Activated B cell treated with CpG ODN at 0.5 μM for 24 hours (primary cell): Measurements from ENCODE around the gene PTPRZ1. TPM values are rescaled to one million over a fixed set of nuclear protein-coding genes. Genes with fewer than 3 reads are reported as not detected.

ENCODE experiments used
- ATAC-seq: fragments of 200-7000 bp; cut with Tn5 transposase; one replicate; pipeline ENCODE4 v1.10.0; 2021; ENCODE audit warnings: low read depth, mild to moderate bottlenecking, moderate library complexity
- CTCF ChIA-PET: fragments of 350-600 bp; sonication (Branson Sonifier 250); formaldehyde crosslinking; loops from one replicate; lab custom pipeline; 2021; ENCODE audit warnings: antibody characterized with exemption; lab: Charles Lee
- POLR2A ChIA-PET: fragments of 350-600 bp; sonication (Branson Sonifier 250); formaldehyde crosslinking; loops from one replicate; lab custom pipeline; 2021; ENCODE audit warnings: antibody characterized with exemption; lab: Charles Lee
- DNase-seq: peaks from one replicate; pipeline ENCODE4 v3.0.0; 2022
- H3K27ac Mint-ChIP-seq: one replicate; pipeline ENCODE4 v1.8.0; 2020; ENCODE audit warnings: mixed read lengths
- H3K27me3 Mint-ChIP-seq: one replicate; pipeline ENCODE4 v1.8.0; 2021; ENCODE audit warnings: mixed read lengths
- H3K36me3 Mint-ChIP-seq: one replicate; pipeline ENCODE4 v1.8.0; 2021; ENCODE audit warnings: low read depth, mixed read lengths
- H3K4me1 Mint-ChIP-seq: one replicate; pipeline ENCODE4 v1.8.0; 2021; ENCODE audit warnings: mixed read lengths
- H3K4me3 Mint-ChIP-seq: one replicate; pipeline ENCODE4 v1.8.0; 2020; ENCODE audit warnings: mild to moderate bottlenecking, mixed read lengths
- H3K9me3 Mint-ChIP-seq: one replicate; pipeline ENCODE4 v1.8.0; 2020; ENCODE audit warnings: mixed read lengths
- intact Hi-C: fragments of 100-400 bp; cut with micrococcal nuclease; formaldehyde crosslinking; loops from one replicate; pipeline ENCODE4 v1.15.1; 2024
- total RNA-seq: library from RNA; stranded (reverse); gene quantifications from 2 replicates; pipeline ENCODE4 v1.2.3, GENCODE V29; 2022
- TF ChIP-seq, protein P1 (sequence below): fragments of 200-600 bp; IDR thresholded peaks from one replicate; pipeline ENCODE4 v1.8.0; 2022; ENCODE audit warnings: antibody characterized with exemption, mild to moderate bottlenecking

PTPRZ1 gene
- total RNA-seq, 1 donor from 2014 or later, result not detected

GRCh38 chr7:121882731-121883130 is 9.8 kb downstream of the PTPRZ1 start:
- H3K4me3 Mint-ChIP-seq, result no peak overlapping the region
- ChIA-PET CTCF (no interaction called here), POLR2A (no interaction called here)
- no peaks in the 10 kb centered on the region for H3K4me1 Mint-ChIP-seq
- no peaks in the 10 kb centered on the region for H3K36me3 Mint-ChIP-seq
- peaks cover 12% of the 10 kb centered on the region for H3K27me3 Mint-ChIP-seq
- no peak for ATAC-seq
- DNase-seq, result no peak
- intact Hi-C loops, result no loop called here
- H3K9me3 Mint-ChIP-seq, result no peaks in the 10 kb centered on the region
- H3K27ac Mint-ChIP-seq, result no peak overlapping the region
- TF ChIP-seq, protein P1, sequence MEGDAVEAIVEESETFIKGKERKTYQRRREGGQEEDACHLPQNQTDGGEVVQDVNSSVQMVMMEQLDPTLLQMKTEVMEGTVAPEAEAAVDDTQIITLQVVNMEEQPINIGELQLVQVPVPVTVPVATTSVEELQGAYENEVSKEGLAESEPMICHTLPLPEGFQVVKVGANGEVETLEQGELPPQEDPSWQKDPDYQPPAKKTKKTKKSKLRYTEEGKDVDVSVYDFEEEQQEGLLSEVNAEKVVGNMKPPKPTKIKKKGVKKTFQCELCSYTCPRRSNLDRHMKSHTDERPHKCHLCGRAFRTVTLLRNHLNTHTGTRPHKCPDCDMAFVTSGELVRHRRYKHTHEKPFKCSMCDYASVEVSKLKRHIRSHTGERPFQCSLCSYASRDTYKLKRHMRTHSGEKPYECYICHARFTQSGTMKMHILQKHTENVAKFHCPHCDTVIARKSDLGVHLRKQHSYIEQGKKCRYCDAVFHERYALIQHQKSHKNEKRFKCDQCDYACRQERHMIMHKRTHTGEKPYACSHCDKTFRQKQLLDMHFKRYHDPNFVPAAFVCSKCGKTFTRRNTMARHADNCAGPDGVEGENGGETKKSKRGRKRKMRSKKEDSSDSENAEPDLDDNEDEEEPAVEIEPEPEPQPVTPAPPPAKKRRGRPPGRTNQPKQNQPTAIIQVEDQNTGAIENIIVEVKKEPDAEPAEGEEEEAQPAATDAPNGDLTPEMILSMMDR, result no peak

DNA sequence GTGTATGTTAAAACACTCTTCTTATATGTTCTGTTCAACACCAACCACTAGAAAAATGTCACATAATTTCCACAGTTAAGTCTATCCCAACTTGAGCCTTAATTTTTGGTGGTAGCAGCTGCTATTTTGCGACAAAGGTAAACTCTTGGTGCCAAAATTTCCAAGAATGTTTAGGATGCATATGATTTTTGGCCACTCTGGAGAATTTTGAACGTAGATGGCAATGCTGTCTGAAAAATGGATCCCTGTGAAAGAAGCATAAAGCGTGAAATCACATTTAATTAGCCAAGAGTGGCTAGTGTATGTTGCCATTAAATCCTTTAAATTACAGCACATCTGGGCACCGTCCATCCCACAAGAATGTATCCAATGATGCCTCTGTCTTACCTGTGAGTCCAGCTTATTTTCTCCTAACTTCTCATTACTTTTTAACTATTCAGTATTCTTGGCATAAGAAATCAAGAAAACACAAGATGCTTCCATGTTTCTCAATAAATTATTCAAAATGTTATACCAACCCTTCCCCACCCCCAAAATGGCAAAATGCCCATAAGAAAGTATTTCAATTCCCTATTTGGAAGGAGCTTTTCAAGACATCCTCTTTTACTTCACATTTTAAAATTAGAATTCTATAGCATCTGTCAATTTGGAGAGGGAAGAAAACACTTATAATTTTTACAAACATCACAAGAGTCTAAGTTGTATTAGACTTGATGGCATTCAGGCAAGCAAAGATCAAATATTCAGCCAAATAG is 12.4 kb downstream of the PTPRZ1 start:
- no peaks in the 10 kb centered on the region for H3K4me1 Mint-ChIP-seq
- DNase-seq (no peak), ATAC-seq (no peak)
- no peaks in the 10 kb centered on the region for H3K9me3 Mint-ChIP-seq
- no peak overlapping the region for H3K4me3 Mint-ChIP-seq
- no peaks in the 10 kb centered on the region for H3K36me3 Mint-ChIP-seq
- ChIA-PET CTCF (no interaction called here), POLR2A (no interaction called here)
- intact Hi-C loops, result no loop called here
- TF ChIP-seq, protein P1, result no peak
- peaks cover 4% of the 10 kb centered on the region for H3K27me3 Mint-ChIP-seq
- H3K27ac Mint-ChIP-seq, result no peak overlapping the region

DNA sequence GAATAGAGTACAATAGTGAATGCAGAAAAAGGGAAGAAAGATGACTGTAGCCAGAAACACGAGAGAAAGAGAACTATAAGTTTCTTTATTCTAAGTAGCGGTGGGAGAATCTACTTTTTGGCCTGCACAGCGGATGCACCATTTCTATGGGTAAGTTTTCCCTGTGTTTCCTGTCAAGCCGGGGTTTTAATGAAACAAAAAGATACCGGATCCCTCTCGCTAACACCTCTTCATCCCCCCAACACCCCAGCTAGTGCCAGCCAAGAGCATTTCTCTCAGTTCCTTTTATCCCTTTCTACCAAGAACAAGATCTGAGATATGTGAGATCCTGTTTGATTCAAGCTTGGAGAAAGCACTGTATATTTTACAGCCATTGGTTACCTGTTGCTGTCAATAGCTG is 14.7 kb downstream of the PTPRZ1 start:
- ChIA-PET CTCF (no interaction called here), POLR2A (no interaction called here)
- TF ChIP-seq, protein P1, result no peak
- Mint-ChIP-seq H3K36me3 (no peaks in the 10 kb centered on the region), H3K4me1 (no peaks in the 10 kb centered on the region), H3K4me3 (no peak overlapping the region), H3K27me3 (no peaks in the 10 kb centered on the region), H3K9me3 (no peaks in the 10 kb centered on the region), H3K27ac (no peak overlapping the region)
- no peak for DNase-seq
- intact Hi-C loops, result no loop called here
- ATAC-seq, result no peak

DNA sequence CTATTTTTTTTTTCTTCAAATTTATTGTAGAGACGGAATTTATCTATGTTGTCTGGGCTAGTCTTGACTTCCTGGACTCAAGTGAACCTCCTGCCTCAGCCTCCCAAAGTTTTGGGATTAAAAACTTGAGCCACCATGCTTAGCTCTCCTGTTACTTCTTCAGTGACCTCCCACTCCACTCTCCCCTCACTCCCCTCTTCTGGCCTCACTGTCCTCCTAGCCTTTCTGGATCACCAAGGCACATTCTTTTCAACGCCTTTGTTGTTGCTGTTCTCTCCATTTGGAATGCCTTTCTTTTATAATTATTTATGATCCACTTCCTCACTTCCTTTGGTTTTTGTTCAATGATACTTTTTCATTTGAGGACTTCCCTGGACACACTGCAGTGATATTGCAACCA is 17.9 kb downstream of the PTPRZ1 start:
- no peak for ATAC-seq
- CTCF ChIA-PET, result no interaction called here

GRCh38 chr7:121891731-121892130 is 18.8 kb downstream of the PTPRZ1 start:
- TF ChIP-seq, protein P1, result no peak
- Mint-ChIP-seq H3K4me1 (no peaks in the 10 kb centered on the region), H3K36me3 (no peaks in the 10 kb centered on the region), H3K27ac (no peak overlapping the region), H3K9me3 (no peaks in the 10 kb centered on the region), H3K27me3 (no peaks in the 10 kb centered on the region), H3K4me3 (no peak overlapping the region)
- DNase-seq (no peak), ATAC-seq (no peak)
- CTCF ChIA-PET, result no interaction called here
- intact Hi-C loops, result no loop called here
- POLR2A ChIA-PET, result no interaction called here

More for the DNA sequence above, 17.9 kb downstream of the PTPRZ1 start:
- TF ChIP-seq, protein P1, result no peak
- POLR2A ChIA-PET, result no interaction called here
- no peaks in the 10 kb centered on the region for H3K36me3 Mint-ChIP-seq
- no peaks in the 10 kb centered on the region for H3K27me3 Mint-ChIP-seq
- no peak overlapping the region for H3K27ac Mint-ChIP-seq
- no peaks in the 10 kb centered on the region for H3K9me3 Mint-ChIP-seq
- no peaks in the 10 kb centered on the region for H3K4me1 Mint-ChIP-seq
- DNase-seq, result no peak
- intact Hi-C loops, result no loop called here
- no peak overlapping the region for H3K4me3 Mint-ChIP-seq
